ENCODE data around the gene SART1. TPM values are rescaled to one million over a fixed set of nuclear protein-coding genes. Genes with fewer than 3 reads are reported as not detected.
"Not testable (repeated sequence)": the region's sequence is repeated elsewhere in the genome, so short reads cannot be mapped to it uniquely, and the experiment has no call there.

SART1 gene
- polyA plus RNA-seq, 5 donors: 34.7 to 51.6 (median 40.9) TPM

- DNase-seq: no peak
These were observed 29.6 kb upstream of the SART1 start for GRCh38 chr11:65931773-65932557.

DNA sequence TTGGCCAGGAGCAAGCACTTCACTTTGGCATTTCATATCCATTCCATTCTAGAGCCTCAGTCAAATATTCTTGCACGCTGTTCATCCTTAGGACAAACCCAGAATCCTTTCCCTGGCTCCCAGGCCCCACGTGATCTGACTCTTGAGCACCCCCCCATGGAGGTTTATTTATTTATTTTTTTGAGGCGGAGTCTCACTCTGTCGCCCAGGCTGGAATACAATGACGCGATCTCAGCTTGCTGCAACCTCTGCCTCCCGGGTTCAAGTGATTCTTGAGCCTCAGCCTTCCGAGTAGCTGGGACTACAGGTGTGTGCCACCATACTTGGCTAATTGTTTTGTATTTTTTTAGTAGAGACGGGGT lies 29.0 kb upstream of the SART1 start:
- DNase-seq: no peak

GRCh38 chr11:65934014-65934413 lies 27.5 kb upstream of the SART1 start:
- DNase-seq: peak; percentile 74 to 84

DNA sequence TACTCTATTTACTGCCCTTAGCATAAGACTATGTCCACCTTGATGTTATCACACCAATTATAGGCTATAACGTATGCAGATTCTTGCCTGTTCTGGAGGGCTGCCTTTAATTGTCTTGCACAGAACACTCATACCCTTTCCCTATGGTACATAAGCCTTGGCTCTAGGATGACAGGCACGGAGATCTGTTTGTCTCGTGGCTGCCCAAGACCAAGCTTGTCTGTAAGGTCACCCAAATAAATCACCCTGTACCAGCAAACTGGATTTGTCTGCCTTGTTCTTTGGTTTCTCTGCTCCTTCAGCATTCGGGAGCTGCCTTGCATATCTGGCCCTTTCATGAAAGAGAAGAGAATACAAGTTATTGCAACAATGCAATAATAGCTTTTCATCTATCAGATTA lies 23.8 kb upstream of the SART1 start:
- DNase-seq: no peak

GRCh38 chr11:65941720-65942310 lies 19.7 kb upstream of the SART1 start:
- no peak for DNase-seq

GRCh38 chr11:65942531-65942930 lies 19.0 kb upstream of the SART1 start:
- no peak for DNase-seq

DNA sequence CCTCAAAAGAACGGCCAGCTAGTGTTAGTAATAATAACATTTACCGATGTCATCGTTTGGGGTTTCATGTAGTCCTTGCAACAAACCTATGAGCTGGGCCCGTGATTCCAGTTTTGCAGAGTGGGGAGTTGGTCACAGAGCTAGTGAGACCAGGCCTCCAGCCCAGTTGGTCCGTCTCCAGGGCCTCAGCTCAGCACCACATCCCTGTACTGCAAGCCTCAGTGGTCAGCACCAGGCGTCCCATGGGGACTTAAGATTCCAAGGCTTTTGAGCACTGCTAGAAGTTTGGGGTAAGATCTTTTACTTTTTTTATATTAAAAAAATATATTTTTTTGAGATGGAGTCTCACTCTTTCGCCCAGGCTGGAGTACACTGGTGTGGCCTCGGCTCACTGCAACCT lies 17.3 kb upstream of the SART1 start:
- no peak for DNase-seq

DNA sequence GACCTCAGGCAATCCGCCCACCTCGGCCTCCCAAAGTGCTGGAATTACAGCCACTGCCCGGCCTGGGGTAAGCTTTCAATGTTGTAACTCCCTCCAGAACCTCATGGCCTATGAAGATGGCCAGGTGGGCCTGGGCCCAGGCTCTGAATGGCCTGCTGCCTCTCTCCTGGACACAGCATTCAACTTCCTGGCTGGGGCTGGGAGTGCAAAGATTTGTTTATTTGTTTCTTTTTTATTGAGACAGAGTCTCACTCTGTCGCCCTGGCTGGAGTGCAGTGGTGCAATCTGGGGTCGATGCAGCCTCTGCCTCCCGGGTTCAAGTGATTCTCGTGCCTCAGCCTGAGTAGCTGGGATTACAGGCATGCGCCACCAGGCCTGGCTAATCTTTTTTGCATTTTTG lies 16.8 kb upstream of the SART1 start:
- DNase-seq: no peak

- DNase-seq: no peak
These were observed 16.1 kb upstream of the SART1 start, which contains the start of gene TSGA10IP for GRCh38 chr11:65945430-65945911. Gene TSGA10IP (plus strand): TSS chr11:65945480. CDS start chr11:65945676, 196 bp downstream.

DNA sequence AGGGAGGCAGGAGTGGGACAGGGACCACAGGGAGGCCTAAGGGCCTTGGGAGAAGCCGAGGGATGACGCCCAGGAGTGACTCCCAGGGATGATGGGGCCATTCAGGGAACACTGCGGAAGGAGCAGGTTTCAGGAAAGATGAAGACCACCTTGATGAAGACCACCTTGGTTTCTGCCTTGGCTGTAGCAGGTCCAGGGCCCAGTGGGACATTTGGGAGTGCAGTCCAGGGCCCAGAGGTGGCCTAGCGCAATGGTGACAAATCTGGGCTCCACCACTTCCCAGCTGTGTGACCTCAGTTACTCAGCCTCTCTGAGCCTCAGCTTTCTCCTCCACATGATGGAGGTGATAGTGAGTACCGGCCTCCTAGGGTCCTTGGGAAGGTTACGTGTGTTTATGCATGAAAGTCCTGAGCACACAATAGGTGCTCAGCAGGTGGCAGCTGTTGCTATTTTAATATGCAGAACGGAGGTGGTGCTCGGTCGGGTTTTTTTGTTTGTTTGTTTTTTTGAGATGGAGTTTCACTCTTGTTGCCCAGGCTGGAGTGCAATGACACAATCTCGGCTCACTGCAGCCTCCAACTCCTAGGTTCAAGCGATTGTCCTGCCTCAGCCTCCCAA lies 15.5 kb upstream of the SART1 start:
- no peak for DNase-seq

GRCh38 chr11:65946655-65947054 lies 14.9 kb upstream of the SART1 start:
- no peak for DNase-seq

GRCh38 chr11:65947133-65947532 lies 14.4 kb upstream of the SART1 start:
- no peak for DNase-seq

- DNase-seq: no peak
These were observed 13.9 kb upstream of the SART1 start for GRCh38 chr11:65947603-65948125.

- DNase-seq: not testable (repeated sequence)
These were observed 10.8 kb upstream of the SART1 start for GRCh38 chr11:65950711-65951110.

DNA sequence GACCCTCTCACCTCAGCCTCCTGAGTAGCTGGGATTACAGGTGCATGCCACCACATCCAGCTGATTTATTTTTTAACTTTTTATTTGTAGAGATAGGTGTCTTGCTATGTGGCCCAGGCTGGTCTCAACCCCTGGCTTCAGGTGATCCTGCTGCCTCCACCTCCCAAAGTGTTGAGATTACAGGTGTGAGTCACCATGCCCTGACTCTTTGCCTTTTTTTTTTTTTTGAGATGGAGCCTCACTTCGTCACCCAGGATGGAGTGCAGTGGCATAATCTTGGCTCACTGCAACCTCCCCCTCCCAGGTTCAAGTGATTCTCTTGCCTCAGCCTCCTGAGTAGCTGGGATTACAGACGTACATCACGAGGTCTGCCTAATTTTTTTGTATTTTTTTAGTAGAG lies 9.9 kb upstream of the SART1 start:
- not testable (repeated sequence) for DNase-seq

- no peak for DNase-seq
These were observed 9.4 kb upstream of the SART1 start for GRCh38 chr11:65952052-65952521.

DNA sequence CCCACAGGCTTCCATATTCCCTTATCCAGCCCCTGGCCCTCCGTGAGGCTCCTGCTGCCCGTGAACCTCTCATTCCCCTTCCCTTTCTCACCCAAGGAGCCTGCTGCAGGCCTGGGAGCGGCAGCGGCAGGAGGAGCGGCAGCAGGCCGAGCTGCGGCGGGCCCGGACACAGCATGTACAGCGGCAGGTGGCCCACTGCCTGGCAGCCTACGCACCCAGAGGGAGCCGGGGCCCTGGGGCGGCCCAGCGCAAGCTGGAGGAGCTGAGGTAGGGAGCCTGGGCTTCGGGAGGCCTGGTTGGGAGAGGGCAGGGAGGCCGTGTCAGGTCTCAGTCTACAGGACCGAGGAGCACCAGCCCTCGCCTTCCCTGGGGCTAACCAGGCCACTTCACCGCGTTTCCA lies 8.1 kb upstream of the SART1 start:
- DNase-seq: no peak

DNA sequence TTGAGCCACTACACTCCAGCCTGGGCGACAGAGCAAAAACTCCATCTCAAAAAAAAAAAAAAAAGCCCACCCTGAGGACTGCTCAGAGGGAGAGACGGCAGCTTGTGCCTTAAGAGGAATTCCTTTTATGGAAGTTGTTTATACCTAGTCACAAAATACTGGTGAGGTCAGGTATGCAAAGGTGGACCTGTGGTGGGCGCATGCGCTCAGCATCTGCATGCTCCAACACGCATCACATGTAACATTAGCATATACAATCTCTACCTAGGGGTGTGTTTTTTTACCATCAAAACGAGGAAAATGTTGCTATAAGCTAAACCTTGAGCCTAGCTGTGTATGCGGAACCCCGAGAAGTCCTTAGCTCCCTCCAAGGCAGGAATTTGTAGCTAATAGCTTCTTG lies 6.8 kb upstream of the SART1 start:
- no peak for DNase-seq

DNA sequence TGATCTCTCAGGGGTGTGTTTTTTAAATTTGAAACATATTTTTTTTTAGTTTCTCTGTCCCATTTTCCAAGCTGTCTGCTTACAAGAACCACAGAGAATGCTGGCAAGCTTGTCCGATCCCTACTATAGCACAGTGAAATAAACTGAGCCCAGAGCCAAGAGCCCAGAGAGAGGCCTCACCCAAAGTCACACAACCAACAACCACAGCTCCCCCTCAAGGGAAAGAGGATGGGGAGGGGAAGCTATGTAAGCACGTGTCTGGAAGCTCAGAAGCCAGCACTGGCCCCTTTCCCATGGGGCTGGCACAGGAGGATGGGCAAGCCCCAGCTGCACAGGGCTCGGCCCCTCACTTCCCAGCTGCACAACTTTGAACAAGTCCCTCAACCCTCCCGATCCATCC lies 3.2 kb upstream of the SART1 start:
- no peak for DNase-seq

DNA sequence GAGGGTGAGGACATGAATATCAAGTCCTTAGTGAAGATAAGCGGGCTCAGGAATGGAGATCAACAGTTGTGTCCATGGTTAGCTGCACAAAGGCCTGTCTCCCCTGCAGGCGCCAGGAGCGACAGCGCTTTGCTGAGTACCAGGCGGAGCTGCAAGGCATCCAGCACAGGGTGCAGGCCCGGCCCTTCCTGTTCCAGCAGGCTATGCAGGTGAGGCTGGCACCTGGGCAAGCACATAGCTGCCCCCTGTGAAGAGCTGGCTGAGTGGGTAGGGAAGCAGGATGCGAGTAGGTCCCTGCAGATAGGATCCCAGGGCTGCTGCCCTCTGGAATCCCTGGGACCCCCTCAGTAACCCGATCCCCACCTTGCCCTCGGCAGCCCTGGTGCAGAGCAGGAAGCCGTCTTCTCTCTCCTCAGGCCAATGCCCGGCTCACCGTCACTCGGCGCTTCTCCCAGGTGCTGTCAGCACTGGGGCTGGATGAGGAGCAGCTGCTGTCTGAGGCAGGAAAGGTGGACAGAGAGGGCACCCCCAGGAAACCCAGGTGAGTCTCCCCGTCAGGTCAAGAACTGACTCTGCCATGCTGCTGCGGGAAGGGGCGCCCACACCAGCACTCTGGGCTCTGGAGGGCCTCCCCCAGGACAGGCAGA lies 2.6 kb upstream of the SART1 start:
- no peak for DNase-seq

- DNase-seq: no peak
These were observed 689 bp upstream of the SART1 start for GRCh38 chr11:65960824-65961266.

DNA sequence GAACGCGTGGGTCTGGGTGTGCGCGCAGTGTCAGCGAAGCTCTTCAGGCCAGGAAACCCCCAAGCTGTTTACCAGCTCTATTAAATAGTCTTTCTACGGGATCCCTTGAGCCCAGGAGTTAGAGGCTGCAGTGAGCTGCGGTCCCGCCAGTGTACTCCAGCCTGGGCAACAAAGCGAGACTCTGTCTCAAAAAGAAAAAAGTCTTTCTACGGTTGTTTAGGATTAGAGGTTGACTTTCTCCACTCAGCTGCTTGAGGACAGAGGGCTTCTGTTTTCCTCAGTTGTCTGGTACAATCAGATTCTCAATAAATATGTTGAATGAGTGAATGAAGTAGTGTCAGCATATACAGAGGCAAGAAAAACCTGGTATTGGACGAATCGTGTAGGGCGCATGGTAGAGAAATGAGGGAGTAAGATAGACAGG lies 619 bp downstream of the SART1 start:
- DNase-seq: no peak
